GM18526 (cell line): ENCODE results near the gene TEX9.

Source experiments
- POLR2A ChIP-seq: IDR thresholded peaks from 3 replicates; pipeline ENCODE4 v1.6.1; 2011; ENCODE audit not compliant: insufficient read length; ENCODE audit errors: extremely low read depth

Gene TEX9

GRCh38 chr15:56351957-56352506 is 13.2 kb upstream of the TEX9 start:
- TF ChIP-seq POLR2A, result no peak

GRCh38 chr15:56353119-56353518 is 12.1 kb upstream of the TEX9 start:
- TF ChIP-seq POLR2A, result no peak

- TF ChIP-seq POLR2A, result no peak
Observed at GRCh38 chr15:56353740-56354139, 11.5 kb upstream of the TEX9 start.

GRCh38 chr15:56356616-56357015 is 8.6 kb upstream of the TEX9 start:
- TF ChIP-seq POLR2A, result no peak

GRCh38 chr15:56358604-56359003 is 6.6 kb upstream of the TEX9 start:
- TF ChIP-seq POLR2A, result no peak

- no peak for TF ChIP-seq POLR2A
Observed at GRCh38 chr15:56361987-56362386, 3.2 kb upstream of the TEX9 start.

- TF ChIP-seq POLR2A, result no peak
Observed at GRCh38 chr15:56366211-56366610, 985 bp downstream of the TEX9 start.

- no peak for TF ChIP-seq POLR2A
Observed at GRCh38 chr15:56367156-56367555, 1.9 kb downstream of the TEX9 start.

GRCh38 chr15:56369234-56369633 is 4.0 kb downstream of the TEX9 start:
- no peak for TF ChIP-seq POLR2A

- no peak for TF ChIP-seq POLR2A
Observed at GRCh38 chr15:56371495-56372147, 6.4 kb downstream of the TEX9 start.

- TF ChIP-seq POLR2A, result no peak
Observed at GRCh38 chr15:56383010-56383409, 17.8 kb downstream of the TEX9 start.

- no peak for TF ChIP-seq POLR2A
Observed at GRCh38 chr15:56385908-56386307, 20.7 kb downstream of the TEX9 start.

- TF ChIP-seq POLR2A, result no peak
Observed at GRCh38 chr15:56390739-56391267, 25.6 kb downstream of the TEX9 start.

- TF ChIP-seq POLR2A, result no peak
Observed at GRCh38 chr15:56393277-56393676, 28.1 kb downstream of the TEX9 start.

- TF ChIP-seq POLR2A, result no peak
Observed at GRCh38 chr15:56394909-56395308, 29.7 kb downstream of the TEX9 start.

GRCh38 chr15:56410721-56411120 is 45.5 kb downstream of the TEX9 start:
- TF ChIP-seq POLR2A, result no peak

- no peak for TF ChIP-seq POLR2A
Observed at GRCh38 chr15:56411122-56411749, 46.0 kb downstream of the TEX9 start.

GRCh38 chr15:56425276-56425675 is 60.0 kb downstream of the TEX9 start:
- TF ChIP-seq POLR2A, result no peak
